NB4 (cell line): ENCODE measurements around the gene PDE4D.

Source experiments
- DNase-seq: peaks from one replicate; pipeline ENCODE4 v3.0.0; 2010; ENCODE audit warnings: low read depth
- H3K4me3 ChIP-seq: one replicate; pipeline ENCODE4 v1.5.1; 2011; ENCODE audit warnings: mild to moderate bottlenecking, low read depth, low read length, moderate library complexity
- CTCF ChIP-seq: IDR thresholded peaks from one replicate; pipeline ENCODE4 v1.5.1; 2012; ENCODE audit warnings: low read depth, low read length
- MAX ChIP-seq: IDR thresholded peaks from 2 replicates; pipeline ENCODE4 v1.6.1; 2011; ENCODE audit warnings: low read depth, low read length
- MYC ChIP-seq: IDR thresholded peaks from 2 replicates; pipeline ENCODE4 v1.6.1; 2011; ENCODE audit warnings: low read depth, low read length
- POLR2A ChIP-seq: IDR thresholded peaks from 2 replicates; pipeline ENCODE4 v1.6.1; 2011; ENCODE audit warnings: mild to moderate bottlenecking; ENCODE audit not compliant: insufficient read length; ENCODE audit errors: extremely low read depth

The PDE4D gene

GRCh38 chr5:59066367-59067163 is 827.0 kb downstream of the PDE4D start:
- H3K4me3 ChIP-seq = no peak overlapping the region
- no peak for DNase-seq
- TF ChIP-seq POLR2A (no peak), MAX (no peak), MYC (no peak), CTCF (no peak)

GRCh38 chr5:59065554-59065953 is 828.0 kb downstream of the PDE4D start:
- DNase-seq = no peak
- no peak for TF ChIP-seq MAX
- no peak for TF ChIP-seq POLR2A
- TF ChIP-seq MYC = no peak
- TF ChIP-seq CTCF = no peak
- H3K4me3 ChIP-seq = no peak overlapping the region

- no peak for DNase-seq
- H3K4me3 ChIP-seq = no peak overlapping the region
- no peak for TF ChIP-seq MYC
- TF ChIP-seq CTCF = no peak
- TF ChIP-seq MAX = no peak
- no peak for TF ChIP-seq POLR2A
Measured at GRCh38 chr5:59064293-59064692, 829.2 kb downstream of the PDE4D start.

- H3K4me3 ChIP-seq = no peak overlapping the region
- DNase-seq = no peak
- no peak for TF ChIP-seq MYC
- TF ChIP-seq MAX = no peak
- no peak for TF ChIP-seq CTCF
- no peak for TF ChIP-seq POLR2A
Measured at GRCh38 chr5:59062986-59063683, 830.4 kb downstream of the PDE4D start.

DNA sequence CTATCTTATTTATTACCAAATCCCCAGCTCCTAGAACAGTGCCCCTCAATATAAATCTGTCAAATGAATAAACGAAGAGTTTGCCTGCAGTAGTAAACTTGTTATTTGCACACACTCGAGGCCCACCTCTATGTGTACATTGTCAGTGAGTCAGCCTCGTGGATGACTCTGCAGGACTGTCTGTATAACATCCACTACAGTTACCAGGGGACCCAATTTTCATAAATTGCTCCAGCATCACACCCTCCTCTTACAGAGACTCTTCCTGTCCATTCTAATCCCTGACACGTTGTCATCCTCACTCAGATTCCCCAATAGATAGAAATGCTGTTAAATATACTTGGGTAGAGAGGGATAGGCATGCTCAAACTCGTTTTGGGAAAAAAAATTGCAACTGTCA is 832.1 kb downstream of the PDE4D start:
- DNase-seq = no peak
- H3K4me3 ChIP-seq = no peak overlapping the region

More for the DNA sequence above, 832.1 kb downstream of the PDE4D start:
- TF ChIP-seq MAX = no peak
- TF ChIP-seq CTCF = no peak
- no peak for TF ChIP-seq POLR2A
- no peak for TF ChIP-seq MYC
